NCI-H526 (cell line): ENCODE results near the gene ONECUT3.
"Not testable (repeated sequence)": the region's sequence is repeated elsewhere in the genome, so short reads cannot be mapped to it uniquely, and the experiment has no call there.

ENCODE experiments used
- DNase-seq, 2 experiments: peaks; one replicate each; lab custom pipeline; 2025; lab: John Stamatoyannopoulos, UW

Gene ONECUT3

GRCh38 chr19:1794424-1795172 lies 41.3 kb downstream of the ONECUT3 start:
- DNase-seq = no peak

GRCh38 chr19:1796395-1797142 lies 43.3 kb downstream of the ONECUT3 start:
- no peak for DNase-seq

GRCh38 chr19:1797313-1797712 lies 44.0 kb downstream of the ONECUT3 start:
- DNase-seq = not testable (repeated sequence)

GRCh38 chr19:1799695-1800342 lies 46.5 kb downstream of the ONECUT3 start:
- no peak for DNase-seq

GRCh38 chr19:1804858-1805257 lies 51.6 kb downstream of the ONECUT3 start:
- no peak for DNase-seq

GRCh38 chr19:1805401-1806183 lies 52.3 kb downstream of the ONECUT3 start:
- DNase-seq = no peak

GRCh38 chr19:1806184-1807029 lies 53.1 kb downstream of the ONECUT3 start:
- DNase-seq = no peak

GRCh38 chr19:1807030-1807694 lies 53.9 kb downstream of the ONECUT3 start:
- DNase-seq = no peak

- no peak for DNase-seq
These were observed 54.5 kb downstream of the ONECUT3 start for GRCh38 chr19:1807695-1808394.

GRCh38 chr19:1808395-1808731 lies 55.1 kb downstream of the ONECUT3 start:
- no peak for DNase-seq

- no peak for DNase-seq
These were observed 56.4 kb downstream of the ONECUT3 start for GRCh38 chr19:1809678-1810077.

- DNase-seq = no peak
These were observed 57.3 kb downstream of the ONECUT3 start for GRCh38 chr19:1810439-1811160.

GRCh38 chr19:1811472-1811894 lies 58.2 kb downstream of the ONECUT3 start:
- peak in 1 of 2 experiments; percentile 17 for DNase-seq

- no peak for DNase-seq
These were observed 58.7 kb downstream of the ONECUT3 start, which contains the start of gene ATP8B3 for GRCh38 chr19:1811942-1812425. ATP8B3 (minus strand) TSS chr19:1812276; CDS start chr19:1811736, 540 bp downstream.

- peak; percentile 79 to 92 for DNase-seq
These were observed 59.3 kb downstream of the ONECUT3 start for GRCh38 chr19:1812426-1813191.

GRCh38 chr19:1813192-1814182 lies 60.2 kb downstream of the ONECUT3 start:
- no peak for DNase-seq

GRCh38 chr19:1814391-1814790 lies 61.1 kb downstream of the ONECUT3 start:
- no peak for DNase-seq
